DND-41 (cell line): ENCODE measurements around the gene EDA.

ENCODE experiments used
- ATAC-seq: fragments of 200-7000 bp; cut with Tn5 transposase; 3 replicates; pipeline ENCODE4 v1.9.1; 2021; ENCODE audit warnings: low read depth; ENCODE audit not compliant: insufficient read depth
- DNase-seq: peaks from one replicate; pipeline ENCODE4 v3.0.0-alpha.2; 2020
- H2AFZ ChIP-seq: 2 replicates; pipeline ENCODE4 v1.6.0; 2012; ENCODE audit warnings: low read depth, low read length
- H3K27ac ChIP-seq: 2 replicates; pipeline ENCODE4 v1.5.1; 2012; ENCODE audit warnings: low read length, inconsistent platforms
- H3K27me3 ChIP-seq: fragments of 200-600 bp; sonication (generic); 2 replicates; pipeline ENCODE4 v1.6.0; 2012; ENCODE audit warnings: low read length, mild to moderate bottlenecking, inconsistent platforms; ENCODE audit not compliant: insufficient read depth, poor library complexity
- H3K36me3 ChIP-seq: 2 replicates; pipeline ENCODE4 v1.5.1; 2012; ENCODE audit warnings: low read length, inconsistent platforms; ENCODE audit not compliant: insufficient read depth
- H3K4me1 ChIP-seq: 2 replicates; pipeline ENCODE4 v1.5.1; 2012; ENCODE audit warnings: mild to moderate bottlenecking, low read length; ENCODE audit not compliant: insufficient read depth
- H3K4me2 ChIP-seq: 2 replicates; pipeline ENCODE4 v1.6.0; 2012; ENCODE audit warnings: mild to moderate bottlenecking, moderate library complexity, low read length, inconsistent platforms; ENCODE audit not compliant: insufficient read depth
- H3K4me3 ChIP-seq, 2 experiments: fragments of 200-600 bp in 1 of 2; shearing (Covaris generic) in 1 of 2; 2 replicates each; pipeline ENCODE4 v1.5.1; 2012 to 2016; ENCODE audit warnings: inconsistent platforms in 2 of 2, low read length in 2 of 2, mild to moderate bottlenecking in 2 of 2, low read depth in 1 of 2, moderate library complexity in 1 of 2
- H3K79me2 ChIP-seq: 2 replicates; pipeline ENCODE4 v1.6.0; 2012; ENCODE audit warnings: low read length, inconsistent platforms; ENCODE audit not compliant: insufficient read depth
- H3K9ac ChIP-seq: 2 replicates; pipeline ENCODE4 v1.6.0; 2012; ENCODE audit warnings: low read depth, mild to moderate bottlenecking, inconsistent platforms, low read length, moderate library complexity
- H3K9me3 ChIP-seq: 2 replicates; pipeline ENCODE4 v1.5.1; 2012; ENCODE audit warnings: low read length, moderate library complexity, mild to moderate bottlenecking, inconsistent platforms; ENCODE audit not compliant: insufficient read depth, severe bottlenecking
- H4K20me1 ChIP-seq: 2 replicates; pipeline ENCODE4 v1.6.0; 2012; ENCODE audit warnings: low read length; ENCODE audit not compliant: insufficient read depth
- EZH2 ChIP-seq: IDR thresholded peaks from 3 replicates; pipeline ENCODE4 v1.6.1; 2012; ENCODE audit warnings: borderline replicate concordance, low read depth, mild to moderate bottlenecking, moderate library complexity, low read length, inconsistent platforms; ENCODE audit not compliant: severe bottlenecking
- TF ChIP-seq, protein P1 (sequence below): IDR thresholded peaks from 2 replicates; pipeline ENCODE4 v1.5.1; 2012; ENCODE audit warnings: borderline replicate concordance, low read length, moderate library complexity, mild to moderate bottlenecking; ENCODE audit not compliant: poor library complexity, severe bottlenecking; ENCODE audit errors: extremely low read depth

EDA gene

GRCh38 chrX:70062076-70062475, 446.2 kb downstream of the EDA start, which contains the start of gene OTUD6A:
Gene OTUD6A, plus strand, starts transcription at chrX:70062457. Its CDS starts 68 bp downstream, at chrX:70062525.
- Histone ChIP-seq H3K4me1 (no peaks in the 10 kb centered on the region), H3K9ac (no peak within 1 kb of the TSS), H3K79me2 (no peaks in the 10 kb centered on the region), H3K4me3 (no peak within 1 kb of the TSS), H3K27ac (no peak within 1 kb of the TSS), H3K4me2 (no peak within 1 kb of the TSS), H2AFZ (no peak within 1 kb of the TSS), H3K36me3 (no peaks in the 10 kb centered on the region), H3K27me3 (no peaks in the 10 kb centered on the region), H4K20me1 (no peaks in the 10 kb centered on the region), H3K9me3 (no peaks in the 10 kb centered on the region)
- TF ChIP-seq, protein P1, sequence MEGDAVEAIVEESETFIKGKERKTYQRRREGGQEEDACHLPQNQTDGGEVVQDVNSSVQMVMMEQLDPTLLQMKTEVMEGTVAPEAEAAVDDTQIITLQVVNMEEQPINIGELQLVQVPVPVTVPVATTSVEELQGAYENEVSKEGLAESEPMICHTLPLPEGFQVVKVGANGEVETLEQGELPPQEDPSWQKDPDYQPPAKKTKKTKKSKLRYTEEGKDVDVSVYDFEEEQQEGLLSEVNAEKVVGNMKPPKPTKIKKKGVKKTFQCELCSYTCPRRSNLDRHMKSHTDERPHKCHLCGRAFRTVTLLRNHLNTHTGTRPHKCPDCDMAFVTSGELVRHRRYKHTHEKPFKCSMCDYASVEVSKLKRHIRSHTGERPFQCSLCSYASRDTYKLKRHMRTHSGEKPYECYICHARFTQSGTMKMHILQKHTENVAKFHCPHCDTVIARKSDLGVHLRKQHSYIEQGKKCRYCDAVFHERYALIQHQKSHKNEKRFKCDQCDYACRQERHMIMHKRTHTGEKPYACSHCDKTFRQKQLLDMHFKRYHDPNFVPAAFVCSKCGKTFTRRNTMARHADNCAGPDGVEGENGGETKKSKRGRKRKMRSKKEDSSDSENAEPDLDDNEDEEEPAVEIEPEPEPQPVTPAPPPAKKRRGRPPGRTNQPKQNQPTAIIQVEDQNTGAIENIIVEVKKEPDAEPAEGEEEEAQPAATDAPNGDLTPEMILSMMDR = no peak
- no peak for TF ChIP-seq EZH2
- ATAC-seq (no peak), DNase-seq (no peak)

GRCh38 chrX:70062961-70063550, 447.1 kb downstream of the EDA start:
- ATAC-seq = no peak
- TF ChIP-seq EZH2 = no peak
- TF ChIP-seq, protein P1 = no peak
- Histone ChIP-seq H3K9me3 (no peaks in the 10 kb centered on the region), H3K27ac (no peak overlapping the region), H3K27me3 (no peaks in the 10 kb centered on the region), H4K20me1 (no peaks in the 10 kb centered on the region), H3K79me2 (no peaks in the 10 kb centered on the region), H3K36me3 (no peaks in the 10 kb centered on the region), H3K9ac (no peak overlapping the region), H3K4me2 (no peak overlapping the region), H3K4me1 (no peaks in the 10 kb centered on the region), H2AFZ (no peak overlapping the region), H3K4me3 (no peak overlapping the region)
- DNase-seq = no peak

- Histone ChIP-seq H3K4me3 (no peak overlapping the region), H2AFZ (no peak overlapping the region), H3K27ac (no peak overlapping the region), H3K36me3 (no peaks in the 10 kb centered on the region), H4K20me1 (no peaks in the 10 kb centered on the region), H3K79me2 (no peaks in the 10 kb centered on the region), H3K9ac (no peak overlapping the region), H3K9me3 (no peaks in the 10 kb centered on the region), H3K4me1 (no peaks in the 10 kb centered on the region), H3K27me3 (no peaks in the 10 kb centered on the region), H3K4me2 (no peak overlapping the region)
- no peak for DNase-seq
- no peak for TF ChIP-seq EZH2
- no peak for ATAC-seq
These were observed 450.7 kb downstream of the EDA start for GRCh38 chrX:70066646-70067045.

DNA sequence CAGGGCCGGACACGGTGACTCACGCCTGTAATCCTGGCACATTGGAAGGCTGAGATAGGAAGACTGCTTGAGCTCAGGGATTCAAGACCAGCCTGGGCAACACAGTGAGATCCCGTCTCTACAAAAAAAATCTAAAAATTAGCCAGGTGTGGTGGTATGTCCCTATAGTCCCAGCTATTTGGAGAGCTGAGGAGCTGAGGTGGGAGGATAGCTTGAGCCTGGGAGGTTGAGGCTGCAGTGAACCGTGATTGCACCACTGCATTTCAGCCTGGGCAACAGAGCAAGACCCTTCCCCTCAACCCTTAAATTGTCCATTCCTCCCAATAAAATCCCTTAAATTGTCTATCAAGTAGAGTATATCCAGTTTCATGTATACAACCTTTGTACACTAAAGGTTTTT, 463.4 kb downstream of the EDA start:
- H3K4me3 ChIP-seq = no peak overlapping the region
- H3K4me2 ChIP-seq = no peak overlapping the region
- no peaks in the 10 kb centered on the region for H4K20me1 ChIP-seq
- ATAC-seq = no peak
- H3K27ac ChIP-seq = no peak overlapping the region
- no peaks in the 10 kb centered on the region for H3K27me3 ChIP-seq
- H3K4me1 ChIP-seq = no peaks in the 10 kb centered on the region
- H2AFZ ChIP-seq = no peak overlapping the region
- TF ChIP-seq EZH2 = no peak
- TF ChIP-seq, protein P1 = no peak
- no peak for DNase-seq
- H3K79me2 ChIP-seq = no peaks in the 10 kb centered on the region
- no peak overlapping the region for H3K9ac ChIP-seq
- H3K36me3 ChIP-seq = no peaks in the 10 kb centered on the region
- no peaks in the 10 kb centered on the region for H3K9me3 ChIP-seq
